Measurements from ENCODE around the gene MAMDC2. TPM values are rescaled to one million over a fixed set of nuclear protein-coding genes. Genes with fewer than 3 reads are reported as not detected.

The MAMDC2 gene
- total RNA-seq, 1 donor from 2014 or later, result 3.4 TPM

DNA sequence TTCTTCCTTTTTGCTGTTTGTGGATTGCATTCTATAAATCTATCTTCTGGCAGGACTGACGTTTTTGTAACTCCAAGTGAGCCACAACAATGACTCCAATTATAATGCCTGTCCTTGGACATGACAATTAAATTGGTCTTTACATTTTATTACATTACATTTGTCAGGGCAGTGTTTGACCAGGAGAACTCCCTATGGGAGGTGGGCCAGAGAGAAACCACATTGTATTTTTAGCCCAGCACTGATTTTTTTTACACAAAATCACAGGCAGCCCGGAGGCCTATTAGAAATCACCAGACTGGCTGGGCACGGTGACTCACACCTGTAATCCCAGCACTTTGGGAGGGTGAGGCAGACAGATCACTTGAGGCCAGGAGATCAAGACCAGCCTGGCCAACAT, 116.0 kb downstream of the MAMDC2 start:
- intact Hi-C loops (cut with DNase I), result no loop called here
- no peak for DNase-seq (ENCODE audit: low spot score in 2 of 2)
- Histone ChIP-seq H3K4me1 (peaks cover 4 to 12% of the 10 kb centered on the region in 2 donors), H3K27ac (no peak overlapping the region), H3K27me3 (no peaks in the 10 kb centered on the region), H3K4me3 (no peak overlapping the region), H3K36me3 (no peaks in the 10 kb centered on the region), H3K9me3 (no peaks in the 10 kb centered on the region)
- TF ChIP-seq, protein P1, sequence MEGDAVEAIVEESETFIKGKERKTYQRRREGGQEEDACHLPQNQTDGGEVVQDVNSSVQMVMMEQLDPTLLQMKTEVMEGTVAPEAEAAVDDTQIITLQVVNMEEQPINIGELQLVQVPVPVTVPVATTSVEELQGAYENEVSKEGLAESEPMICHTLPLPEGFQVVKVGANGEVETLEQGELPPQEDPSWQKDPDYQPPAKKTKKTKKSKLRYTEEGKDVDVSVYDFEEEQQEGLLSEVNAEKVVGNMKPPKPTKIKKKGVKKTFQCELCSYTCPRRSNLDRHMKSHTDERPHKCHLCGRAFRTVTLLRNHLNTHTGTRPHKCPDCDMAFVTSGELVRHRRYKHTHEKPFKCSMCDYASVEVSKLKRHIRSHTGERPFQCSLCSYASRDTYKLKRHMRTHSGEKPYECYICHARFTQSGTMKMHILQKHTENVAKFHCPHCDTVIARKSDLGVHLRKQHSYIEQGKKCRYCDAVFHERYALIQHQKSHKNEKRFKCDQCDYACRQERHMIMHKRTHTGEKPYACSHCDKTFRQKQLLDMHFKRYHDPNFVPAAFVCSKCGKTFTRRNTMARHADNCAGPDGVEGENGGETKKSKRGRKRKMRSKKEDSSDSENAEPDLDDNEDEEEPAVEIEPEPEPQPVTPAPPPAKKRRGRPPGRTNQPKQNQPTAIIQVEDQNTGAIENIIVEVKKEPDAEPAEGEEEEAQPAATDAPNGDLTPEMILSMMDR (IDR thresholded peaks at IDR 0.05), result no peak

DNA sequence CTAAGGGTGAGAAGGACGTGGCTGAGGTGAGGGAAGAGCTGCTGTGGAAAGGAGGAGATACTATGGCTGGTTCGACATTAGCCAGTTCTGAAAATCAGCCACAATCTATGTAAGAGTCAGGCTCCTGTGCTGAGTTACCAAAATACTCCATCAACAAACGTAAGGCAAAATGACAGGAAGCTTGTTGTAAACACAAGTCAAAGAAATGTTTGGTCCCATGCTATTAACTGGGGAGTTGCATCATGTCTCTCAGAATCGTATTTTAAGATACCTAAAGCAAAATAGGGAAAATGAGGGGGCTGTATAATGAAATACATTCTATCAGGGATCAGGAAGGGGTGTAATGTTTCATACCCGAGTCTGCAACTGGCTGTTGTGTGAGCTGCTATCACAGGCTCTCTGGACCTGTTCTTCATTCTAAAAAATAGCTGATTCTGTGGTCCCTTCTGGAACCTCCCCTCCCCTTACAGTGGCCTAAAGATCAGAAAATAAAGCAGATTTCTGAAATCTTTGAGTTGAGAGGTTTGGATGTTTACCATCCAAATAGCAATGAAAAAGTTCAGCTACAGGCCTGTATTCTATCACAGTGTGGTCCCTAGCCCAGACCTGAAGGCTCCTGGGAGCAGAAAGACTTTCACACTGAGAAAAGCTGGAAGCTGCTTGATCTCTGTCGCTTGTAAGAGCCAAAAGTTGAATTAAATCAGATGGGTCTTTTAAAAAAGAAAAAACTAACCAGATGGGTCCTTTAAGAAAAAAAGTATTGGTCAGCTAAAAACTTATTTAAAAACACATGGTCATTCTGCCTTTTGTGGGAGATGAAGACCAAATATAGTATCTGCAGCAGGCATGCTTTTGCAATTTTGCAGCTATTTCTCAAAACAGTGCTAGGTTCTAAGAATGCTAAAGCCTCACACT, 117.3 kb downstream of the MAMDC2 start:
- intact Hi-C loops (cut with DNase I), result no loop called here
- H3K36me3 ChIP-seq, result no peaks in the 10 kb centered on the region
- H3K4me3 ChIP-seq, result no peak overlapping the region
- TF ChIP-seq, protein P1 (IDR thresholded peaks at IDR 0.05), result no peak
- peak overlapping the region; percentile 7 to 64 for H3K27ac ChIP-seq
- DNase-seq (ENCODE audit: low spot score in 2 of 2), result no peak
- peaks cover 4 to 12% of the 10 kb centered on the region in 2 donors for H3K4me1 ChIP-seq
- H3K9me3 ChIP-seq, result no peaks in the 10 kb centered on the region
- no peaks in the 10 kb centered on the region for H3K27me3 ChIP-seq

DNA sequence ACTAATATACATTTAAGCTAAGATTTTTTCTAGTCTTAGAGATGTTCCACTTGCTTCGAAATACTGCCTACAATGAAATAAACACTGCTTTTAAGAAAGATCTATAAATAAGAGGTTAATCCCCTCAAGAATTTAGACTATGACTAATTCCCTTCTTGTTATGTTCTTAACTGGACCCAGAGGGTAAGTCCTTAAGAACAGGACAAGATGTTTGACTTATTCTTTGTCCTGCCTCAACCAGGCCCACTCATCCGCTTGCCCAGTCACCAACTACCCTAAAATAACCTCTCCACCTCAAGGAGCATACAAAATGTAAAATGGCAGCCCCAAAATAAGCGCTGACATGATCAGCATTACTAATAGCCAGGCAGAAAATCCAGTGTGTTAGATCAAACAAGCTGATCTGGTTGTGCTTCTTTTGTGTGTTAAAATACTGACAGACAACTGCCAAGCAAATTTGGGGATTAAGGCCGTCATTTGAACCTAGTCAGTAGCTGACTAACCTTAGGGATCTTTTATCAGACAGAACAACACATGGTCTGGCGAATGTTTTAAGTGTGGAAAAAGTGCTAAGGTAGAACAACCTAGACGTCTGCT, 121.5 kb downstream of the MAMDC2 start:
- H3K36me3 ChIP-seq, result no peaks in the 10 kb centered on the region
- H3K9me3 ChIP-seq, result no peaks in the 10 kb centered on the region
- DNase-seq (ENCODE audit: low spot score in 2 of 2), result no peak
- H3K27ac ChIP-seq, result no peak overlapping the region
- no peaks in the 10 kb centered on the region for H3K27me3 ChIP-seq
- no peak overlapping the region for H3K4me3 ChIP-seq
- TF ChIP-seq, protein P1 (IDR thresholded peaks at IDR 0.05), result no peak
- H3K4me1 ChIP-seq, result peaks cover 4 to 12% of the 10 kb centered on the region in 2 donors
- intact Hi-C loops (cut with DNase I), result no loop called here

DNA sequence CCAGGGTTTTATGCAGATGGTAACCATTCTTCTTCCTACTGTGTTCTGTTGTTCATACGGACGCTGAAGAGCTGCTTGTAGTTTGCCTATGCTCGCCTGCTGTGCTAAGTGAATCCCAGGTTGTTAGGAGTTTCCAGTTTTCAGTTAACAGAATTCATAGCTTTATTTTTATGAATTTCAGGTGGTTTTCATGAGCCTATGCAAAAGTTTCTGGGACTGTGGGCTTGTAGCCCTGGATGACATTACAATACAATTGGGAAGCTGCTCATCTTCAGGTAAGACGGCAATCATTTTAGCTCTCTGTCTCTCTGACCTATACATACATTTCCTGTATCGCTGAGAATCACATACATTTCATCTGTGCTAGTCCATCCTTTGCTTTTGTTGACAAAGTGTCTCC, 124.9 kb downstream of the MAMDC2 start:
- Histone ChIP-seq H3K27ac (no peak overlapping the region), H3K36me3 (peaks cover 0 to 6% of the 10 kb centered on the region in 2 donors), H3K27me3 (no peaks in the 10 kb centered on the region), H3K4me3 (no peak overlapping the region), H3K9me3 (no peaks in the 10 kb centered on the region), H3K4me1 (no peaks in the 10 kb centered on the region)
- intact Hi-C loops (cut with DNase I), result no loop called here
- DNase-seq (ENCODE audit: low spot score in 2 of 2), result no peak
- TF ChIP-seq, protein P1 (IDR thresholded peaks at IDR 0.05), result no peak

DNA sequence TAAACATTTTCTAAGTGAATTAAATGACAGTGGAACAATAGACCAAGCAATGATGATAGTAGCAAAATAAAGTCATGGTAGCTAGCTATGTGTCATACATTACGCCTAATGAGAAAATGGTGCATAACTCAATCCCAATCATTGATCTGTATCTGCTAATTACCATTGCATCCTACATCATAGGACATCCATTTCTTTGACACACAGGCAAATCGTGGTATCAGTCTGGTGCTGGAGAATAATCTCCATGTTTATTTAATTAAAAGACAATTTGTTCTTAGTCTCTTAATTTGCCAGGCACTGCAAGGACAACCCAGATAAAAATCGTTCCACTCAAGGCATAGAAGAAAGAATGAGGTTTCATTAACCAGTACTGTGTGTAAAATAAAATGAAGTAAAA, 125.6 kb downstream of the MAMDC2 start:
- H3K36me3 ChIP-seq, result peaks cover 0 to 6% of the 10 kb centered on the region in 2 donors
- intact Hi-C loops (cut with DNase I), result no loop called here

More for the DNA sequence above, 125.6 kb downstream of the MAMDC2 start:
- TF ChIP-seq, protein P1 (IDR thresholded peaks at IDR 0.05), result no peak
- no peaks in the 10 kb centered on the region for H3K27me3 ChIP-seq
- no peak for DNase-seq (ENCODE audit: low spot score in 2 of 2)
- no peaks in the 10 kb centered on the region for H3K9me3 ChIP-seq
- no peaks in the 10 kb centered on the region for H3K4me1 ChIP-seq
- no peak overlapping the region for H3K27ac ChIP-seq
- H3K4me3 ChIP-seq, result no peak overlapping the region

All from ascending aorta (tissue), 2 donors.